WTC11 (cell line): Measurements from ENCODE around the gene SLC38A11.

Experiments used
- ESRRA ChIP-seq: sonication (generic); formaldehyde crosslinking; IDR thresholded peaks from 2 replicates; pipeline ENCODE4 v1.8.1; 2022; ENCODE audit warnings: mild to moderate bottlenecking, missing genetic modification reagents, borderline replicate concordance
- SMAD4 ChIP-seq: sonication (generic); formaldehyde crosslinking; IDR thresholded peaks from 2 replicates; pipeline ENCODE4 v1.8.0; 2022; ENCODE audit warnings: mild to moderate bottlenecking, missing genetic modification reagents
- ZNF121 ChIP-seq: sonication (generic); formaldehyde crosslinking; IDR thresholded peaks from 2 replicates; pipeline ENCODE4 v1.8.0; 2023; ENCODE audit warnings: missing genetic modification reagents
- ZNF232 ChIP-seq: sonication (generic); formaldehyde crosslinking; IDR thresholded peaks from 2 replicates; pipeline ENCODE4 v1.8.0; 2022; ENCODE audit warnings: mild to moderate bottlenecking, missing genetic modification reagents
- TF ChIP-seq, protein P1 (sequence below): fragments of 200-600 bp; IDR thresholded peaks from 2 replicates; pipeline ENCODE4 v1.8.0; 2022; ENCODE audit warnings: antibody characterized with exemption

DNA sequence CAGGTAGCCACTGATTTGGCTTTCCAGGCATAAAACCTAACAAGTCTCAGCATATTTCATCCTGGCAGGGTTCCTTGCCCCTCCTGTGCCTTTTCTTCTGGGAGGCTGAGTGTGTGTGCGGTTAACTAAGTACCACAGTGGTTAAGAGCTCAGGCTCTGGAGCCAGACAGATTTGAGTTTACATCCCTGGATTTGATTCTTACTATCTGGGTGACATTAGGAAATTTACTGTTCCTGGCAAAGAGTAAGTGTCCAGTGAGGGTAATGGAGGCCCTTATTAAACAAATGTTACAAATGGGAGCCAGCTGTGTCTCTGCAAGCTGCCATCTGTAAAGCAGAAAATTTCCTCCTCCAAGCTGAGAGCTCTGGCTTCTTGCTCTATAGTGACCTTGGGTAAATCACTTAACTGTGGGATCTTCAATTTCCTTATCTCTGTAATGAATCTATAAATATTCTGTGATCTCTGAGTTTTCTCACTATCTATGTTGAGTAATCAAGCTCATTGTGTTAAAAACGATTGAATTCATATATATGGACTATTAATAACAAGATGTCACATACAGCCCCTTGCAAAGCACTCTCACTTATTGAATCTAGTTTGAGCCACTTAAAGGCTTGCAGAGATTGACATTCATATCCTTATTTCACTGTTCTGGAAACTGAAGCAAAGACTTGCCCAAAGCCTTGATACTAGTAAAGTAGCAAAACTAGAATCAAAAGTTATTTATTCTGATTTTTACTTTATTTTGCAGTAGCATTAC is 107.2 kb downstream of the SLC38A11 start:
- TF ChIP-seq SMAD4 (CRISPR knock-in tag), result no peak
- TF ChIP-seq, protein P1, sequence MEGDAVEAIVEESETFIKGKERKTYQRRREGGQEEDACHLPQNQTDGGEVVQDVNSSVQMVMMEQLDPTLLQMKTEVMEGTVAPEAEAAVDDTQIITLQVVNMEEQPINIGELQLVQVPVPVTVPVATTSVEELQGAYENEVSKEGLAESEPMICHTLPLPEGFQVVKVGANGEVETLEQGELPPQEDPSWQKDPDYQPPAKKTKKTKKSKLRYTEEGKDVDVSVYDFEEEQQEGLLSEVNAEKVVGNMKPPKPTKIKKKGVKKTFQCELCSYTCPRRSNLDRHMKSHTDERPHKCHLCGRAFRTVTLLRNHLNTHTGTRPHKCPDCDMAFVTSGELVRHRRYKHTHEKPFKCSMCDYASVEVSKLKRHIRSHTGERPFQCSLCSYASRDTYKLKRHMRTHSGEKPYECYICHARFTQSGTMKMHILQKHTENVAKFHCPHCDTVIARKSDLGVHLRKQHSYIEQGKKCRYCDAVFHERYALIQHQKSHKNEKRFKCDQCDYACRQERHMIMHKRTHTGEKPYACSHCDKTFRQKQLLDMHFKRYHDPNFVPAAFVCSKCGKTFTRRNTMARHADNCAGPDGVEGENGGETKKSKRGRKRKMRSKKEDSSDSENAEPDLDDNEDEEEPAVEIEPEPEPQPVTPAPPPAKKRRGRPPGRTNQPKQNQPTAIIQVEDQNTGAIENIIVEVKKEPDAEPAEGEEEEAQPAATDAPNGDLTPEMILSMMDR, result no peak
- TF ChIP-seq ZNF121 (CRISPR knock-in tag), result no peak
- no peak for TF ChIP-seq ESRRA (CRISPR knock-in tag)
- TF ChIP-seq ZNF232, result no peak
